Measurements from ENCODE around the gene CDYL. TPM values are rescaled to one million over a fixed set of nuclear protein-coding genes. Genes with fewer than 3 reads are reported as not detected.

CDYL gene
- total and polyA plus RNA-seq, 12 donors, result 4.1 to 39.9 (median 33.2) TPM

DNA sequence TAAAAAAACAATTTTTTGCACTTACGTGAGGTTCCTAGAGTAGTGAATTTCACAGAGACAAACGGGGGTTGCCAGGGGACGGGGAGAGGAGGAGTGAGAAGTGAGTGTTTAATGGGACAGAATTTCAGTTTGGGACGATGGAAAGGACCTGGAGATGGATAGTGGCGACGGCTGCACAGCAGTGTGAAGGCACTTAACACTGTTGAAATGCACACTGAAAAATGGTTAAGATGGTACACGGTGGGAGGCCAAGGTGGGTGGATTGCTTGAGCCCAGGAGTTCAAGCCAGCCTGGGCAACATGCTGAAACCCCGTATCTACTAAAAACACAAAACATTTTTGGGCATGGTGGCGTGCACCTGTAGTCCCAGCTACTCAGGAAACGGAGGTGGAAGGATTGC, 196.2 kb downstream of the CDYL start:
- Histone ChIP-seq H3K4me3 (no peak overlapping the region), H3K27me3 (no peaks in the 10 kb centered on the region), H3K4me1 (peaks cover 0 to 12% (median 0%) of the 10 kb centered on the region in 9 donors), H3K36me3 (no peaks in the 10 kb centered on the region), H3K27ac (no peak overlapping the region), H3K9me3 (peaks cover 0 to 13% (median 0%) of the 10 kb centered on the region in 11 donors)
- 85 to 89% methylated on average over 10 of the region's 10 CpGs for WGBS, 2 donors
- intact Hi-C loops (cut with DNase I), result no loop called here
- DNase-seq (no peak), ATAC-seq (no peak)
- TF ChIP-seq, protein P1, sequence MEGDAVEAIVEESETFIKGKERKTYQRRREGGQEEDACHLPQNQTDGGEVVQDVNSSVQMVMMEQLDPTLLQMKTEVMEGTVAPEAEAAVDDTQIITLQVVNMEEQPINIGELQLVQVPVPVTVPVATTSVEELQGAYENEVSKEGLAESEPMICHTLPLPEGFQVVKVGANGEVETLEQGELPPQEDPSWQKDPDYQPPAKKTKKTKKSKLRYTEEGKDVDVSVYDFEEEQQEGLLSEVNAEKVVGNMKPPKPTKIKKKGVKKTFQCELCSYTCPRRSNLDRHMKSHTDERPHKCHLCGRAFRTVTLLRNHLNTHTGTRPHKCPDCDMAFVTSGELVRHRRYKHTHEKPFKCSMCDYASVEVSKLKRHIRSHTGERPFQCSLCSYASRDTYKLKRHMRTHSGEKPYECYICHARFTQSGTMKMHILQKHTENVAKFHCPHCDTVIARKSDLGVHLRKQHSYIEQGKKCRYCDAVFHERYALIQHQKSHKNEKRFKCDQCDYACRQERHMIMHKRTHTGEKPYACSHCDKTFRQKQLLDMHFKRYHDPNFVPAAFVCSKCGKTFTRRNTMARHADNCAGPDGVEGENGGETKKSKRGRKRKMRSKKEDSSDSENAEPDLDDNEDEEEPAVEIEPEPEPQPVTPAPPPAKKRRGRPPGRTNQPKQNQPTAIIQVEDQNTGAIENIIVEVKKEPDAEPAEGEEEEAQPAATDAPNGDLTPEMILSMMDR (IDR thresholded peaks at IDR 0.05), result no peak

DNA sequence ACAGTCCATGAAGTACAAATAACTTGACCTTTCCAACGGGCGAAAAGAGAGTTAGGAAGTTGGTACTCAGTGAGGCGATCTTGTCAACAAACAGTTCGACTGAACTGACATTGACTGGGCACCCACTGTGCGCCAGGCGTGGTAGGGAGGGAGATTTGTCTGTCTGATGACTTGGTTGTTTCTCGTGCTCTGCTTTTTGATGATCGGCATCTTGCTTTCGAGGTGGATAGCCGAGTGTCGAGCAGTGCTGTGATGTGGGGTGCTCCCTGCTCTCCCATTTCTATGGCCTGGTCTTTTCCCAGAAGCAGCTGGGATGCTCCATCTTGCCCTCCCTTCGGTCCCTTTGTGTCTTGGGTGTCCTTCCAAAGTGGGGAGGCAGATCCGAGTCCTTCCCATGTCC, 197.2 kb downstream of the CDYL start:
- Histone ChIP-seq H3K4me1 (peaks cover 0 to 12% (median 0%) of the 10 kb centered on the region in 9 donors), H3K4me3 (no peak overlapping the region), H3K27me3 (no peaks in the 10 kb centered on the region), H3K27ac (peak overlapping the region in 1 of 10 donors; percentile 53), H3K9me3 (peaks cover 0 to 13% (median 0%) of the 10 kb centered on the region in 11 donors), H3K36me3 (no peaks in the 10 kb centered on the region)
- intact Hi-C loops (cut with DNase I), result no loop called here
- no peak for ATAC-seq
- TF ChIP-seq, protein P1 (IDR thresholded peaks at IDR 0.05), result no peak
- WGBS, 2 donors, result 90 to 93% methylated on average over 13 of the region's 13 CpGs
- no peak for DNase-seq

GRCh38 chr6:4973982-4974745, 198.0 kb downstream of the CDYL start:
- Histone ChIP-seq H3K27me3 (no peaks in the 10 kb centered on the region), H3K4me1 (peaks cover 0 to 12% (median 0%) of the 10 kb centered on the region in 9 donors), H3K9me3 (peaks cover 0 to 18% (median 3%) of the 10 kb centered on the region in 11 donors), H3K4me3 (no peak overlapping the region), H3K36me3 (no peaks in the 10 kb centered on the region), H3K27ac (peak overlapping the region in 4 of 10 donors; percentile 15 to 65 (median 36))
- DNase-seq (peak in 1 of 2 donors; percentile 8), ATAC-seq (peak; percentile 53 to 82 (median 67))
- WGBS, 2 donors, result 29 to 42% methylated on average over 14 of the region's 14 CpGs
- intact Hi-C loops (cut with DNase I), result no loop called here
- TF ChIP-seq, protein P1 (IDR thresholded peaks at IDR 0.05), result no peak

DNA sequence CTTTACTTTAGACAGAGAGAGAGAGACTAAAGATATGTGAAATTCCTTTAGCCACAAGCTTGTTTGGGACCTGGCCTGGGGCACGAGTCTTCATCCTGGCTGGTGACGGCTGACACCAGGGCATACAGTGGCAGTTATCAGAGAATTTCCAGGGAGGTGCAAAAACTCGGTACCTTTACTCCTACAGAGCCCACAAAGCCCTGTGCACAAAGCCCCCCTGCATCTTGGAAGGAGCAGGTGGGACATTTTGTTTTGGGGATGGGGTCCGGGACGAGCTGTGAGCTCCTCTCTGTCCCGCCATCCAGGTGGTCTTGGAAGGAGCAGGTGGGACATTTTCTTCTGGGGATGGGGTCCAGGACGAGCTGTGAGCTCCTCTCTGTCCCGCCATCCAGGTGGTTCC, 198.8 kb downstream of the CDYL start:
- Histone ChIP-seq H3K36me3 (no peaks in the 10 kb centered on the region), H3K9me3 (peaks cover 0 to 26% (median 10%) of the 10 kb centered on the region in 11 donors), H3K27me3 (no peaks in the 10 kb centered on the region), H3K4me3 (no peak overlapping the region), H3K27ac (peak overlapping the region in 2 of 10 donors; percentile 19 to 65), H3K4me1 (peaks cover 0 to 12% (median 0%) of the 10 kb centered on the region in 9 donors)
- intact Hi-C loops (cut with DNase I), result no loop called here
- TF ChIP-seq, protein P1 (IDR thresholded peaks at IDR 0.05), result no peak
- 74 to 83% methylated on average over 8 of the region's 8 CpGs for WGBS, 2 donors
- DNase-seq (no peak), ATAC-seq (no peak)

All from heart right ventricle (tissue), 16 donors.